Colonic mucosa (tissue), 4 donors: ENCODE results near the gene RASGRP1. TPM values are rescaled to one million over a fixed set of nuclear protein-coding genes. Genes with fewer than 3 reads are reported as not detected.

Experiments
- DNase-seq: peaks from one replicate; pipeline ENCODE4 v3.0.0-alpha.2; 2020
- H3K27ac ChIP-seq: fragments of 200-600 bp; one replicate; pipeline ENCODE4 v1.8.0; 2021
- H3K27me3 ChIP-seq: fragments of 200-600 bp; one replicate; pipeline ENCODE4 v1.8.0; 2021
- H3K36me3 ChIP-seq: fragments of 200-600 bp; one replicate; pipeline ENCODE4 v1.8.0; 2021
- H3K4me1 ChIP-seq: fragments of 200-600 bp; one replicate; pipeline ENCODE4 v1.8.0; 2021; ENCODE audit warnings: mild to moderate bottlenecking
- H3K4me3 ChIP-seq: fragments of 200-600 bp; one replicate; pipeline ENCODE4 v1.8.0; 2021
- H3K9ac ChIP-seq, 2 donors: one replicate each; pipeline ENCODE4 v1.7.0; 2013; ENCODE audit warnings: control low read depth in 2 of 2, low read depth in 2 of 2, low read length in 2 of 2
- H3K9me3 ChIP-seq: fragments of 200-600 bp; one replicate; pipeline ENCODE4 v1.8.0; 2021
- intact Hi-C: fragments of 100-400 bp; cut with DNase I; formaldehyde crosslinking; loops from one replicate; pipeline ENCODE4 v1.14.1; 2022
- total RNA-seq, 2 donors: library from RNA; stranded (reverse); fragmentation: NEBNext Ultra II Directional in 1 of 2; extraction: Animal tissue kit (Norgen Biotek cat#: 25700) in 1 of 2; gene quantifications; one replicate each; pipeline ENCODE4 v1.2.1, GENCODE V29; 2021
- TF ChIP-seq, protein P1 (sequence below): fragments of 200-600 bp; IDR thresholded peaks from one replicate; pipeline ENCODE4 v1.8.0; 2022; ENCODE audit warnings: antibody characterized with exemption, mild to moderate bottlenecking
- donor health status: healthy.
- donor health status: DM: no; HTN: no; CAD: no.
- donor health status: DM: no; HTN: no; CAD: no.

RASGRP1 gene
- total RNA-seq, result 1 to 10 TPM in 1 of 2 donors, under 1 TPM in 1; 0.96 to 1.5 TPM

DNA sequence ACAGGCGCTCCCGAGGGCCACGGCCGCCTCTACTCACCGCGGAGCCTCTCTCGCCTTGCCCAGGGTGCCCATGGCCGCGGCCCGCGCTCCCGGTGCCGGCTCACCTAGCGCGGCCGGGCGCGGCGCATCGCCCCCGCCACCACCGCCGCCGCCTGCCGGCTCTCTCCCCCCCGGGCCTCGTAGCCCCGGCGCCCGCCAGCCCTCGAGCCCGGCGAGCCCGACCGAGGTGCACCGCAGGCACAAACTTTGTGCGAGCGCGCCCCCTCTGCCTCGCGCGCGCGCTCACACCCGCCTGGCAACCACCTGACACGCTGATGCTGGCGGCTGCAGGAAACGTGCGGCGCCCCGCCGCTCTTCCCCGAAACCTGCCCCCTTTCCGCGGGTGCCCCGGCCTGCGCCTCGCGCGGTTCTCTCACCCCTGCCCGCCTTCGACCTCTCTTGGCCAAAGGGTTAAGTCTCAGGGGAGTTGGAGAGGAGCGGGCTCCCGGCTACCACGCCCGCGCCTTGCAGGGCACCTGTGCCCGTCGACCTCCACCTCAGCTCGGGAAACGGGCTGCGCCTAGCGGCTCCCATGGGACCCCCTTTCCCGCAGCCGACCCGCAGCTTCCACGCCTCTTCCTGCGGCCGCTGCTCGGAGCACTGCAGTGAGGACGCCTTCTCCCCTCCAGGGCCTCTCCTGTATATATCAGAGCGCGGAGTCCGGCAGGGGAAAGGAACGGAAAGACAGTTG, at the start of gene RASGRP1:
TSS of gene RASGRP1 (minus strand) at position 258 of the 730 bp plus-strand sequence. CDS start at position 72, 186 bp downstream.
- peak; percentile 75 for DNase-seq
- Histone ChIP-seq H3K27me3 (peaks cover 10% of the 10 kb centered on the region), H3K4me1 (no peaks in the 10 kb centered on the region), H3K9ac (peak within 1 kb of the TSS; percentile 3 to 58), H3K36me3 (no peaks in the 10 kb centered on the region), H3K4me3 (peak within 1 kb of the TSS; percentile 76), H3K9me3 (no peaks in the 10 kb centered on the region), H3K27ac (peak within 1 kb of the TSS; percentile 47)
- intact Hi-C loops, result loop anchor here (5.0 kb wide), 4 partner anchors 63 to 118 kb away; no protein-coding TSS in a partner anchor
- TF ChIP-seq, protein P1, sequence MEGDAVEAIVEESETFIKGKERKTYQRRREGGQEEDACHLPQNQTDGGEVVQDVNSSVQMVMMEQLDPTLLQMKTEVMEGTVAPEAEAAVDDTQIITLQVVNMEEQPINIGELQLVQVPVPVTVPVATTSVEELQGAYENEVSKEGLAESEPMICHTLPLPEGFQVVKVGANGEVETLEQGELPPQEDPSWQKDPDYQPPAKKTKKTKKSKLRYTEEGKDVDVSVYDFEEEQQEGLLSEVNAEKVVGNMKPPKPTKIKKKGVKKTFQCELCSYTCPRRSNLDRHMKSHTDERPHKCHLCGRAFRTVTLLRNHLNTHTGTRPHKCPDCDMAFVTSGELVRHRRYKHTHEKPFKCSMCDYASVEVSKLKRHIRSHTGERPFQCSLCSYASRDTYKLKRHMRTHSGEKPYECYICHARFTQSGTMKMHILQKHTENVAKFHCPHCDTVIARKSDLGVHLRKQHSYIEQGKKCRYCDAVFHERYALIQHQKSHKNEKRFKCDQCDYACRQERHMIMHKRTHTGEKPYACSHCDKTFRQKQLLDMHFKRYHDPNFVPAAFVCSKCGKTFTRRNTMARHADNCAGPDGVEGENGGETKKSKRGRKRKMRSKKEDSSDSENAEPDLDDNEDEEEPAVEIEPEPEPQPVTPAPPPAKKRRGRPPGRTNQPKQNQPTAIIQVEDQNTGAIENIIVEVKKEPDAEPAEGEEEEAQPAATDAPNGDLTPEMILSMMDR, result no peak

DNA sequence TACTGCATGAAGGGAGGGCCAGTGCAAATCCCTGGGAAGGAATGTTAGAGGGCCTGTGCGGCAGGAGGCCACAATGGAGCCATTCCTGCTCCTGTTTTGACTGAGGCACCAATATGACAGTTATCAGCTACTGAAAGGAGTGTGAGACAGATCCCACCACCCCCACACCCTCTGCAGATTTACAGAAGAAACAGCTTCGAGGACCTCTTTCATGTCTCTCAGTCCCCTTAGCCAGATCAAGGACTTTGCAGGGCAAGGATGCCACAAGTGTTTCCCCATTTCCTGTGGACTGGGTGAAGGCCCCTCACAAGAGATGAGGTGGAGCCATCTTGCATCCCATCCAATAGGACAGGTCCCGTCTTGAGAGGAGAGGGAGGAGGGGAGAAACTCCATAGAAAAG, 48.5 kb upstream of the RASGRP1 start:
- no peak overlapping the region for H3K4me3 ChIP-seq
- H3K27me3 ChIP-seq, result no peaks in the 10 kb centered on the region
- no peaks in the 10 kb centered on the region for H3K4me1 ChIP-seq
- no peaks in the 10 kb centered on the region for H3K36me3 ChIP-seq
- H3K9me3 ChIP-seq, result no peaks in the 10 kb centered on the region
- DNase-seq, result no peak
- intact Hi-C loops, result no loop called here
- H3K9ac ChIP-seq, result no peak overlapping the region
- TF ChIP-seq, protein P1, result no peak
- H3K27ac ChIP-seq, result no peak overlapping the region

- no peaks in the 10 kb centered on the region for H3K9me3 ChIP-seq
- TF ChIP-seq, protein P1, result no peak
- no peaks in the 10 kb centered on the region for H3K4me1 ChIP-seq
Measured at GRCh38 chr15:38612159-38612863, 47.7 kb upstream of the RASGRP1 start.

DNA sequence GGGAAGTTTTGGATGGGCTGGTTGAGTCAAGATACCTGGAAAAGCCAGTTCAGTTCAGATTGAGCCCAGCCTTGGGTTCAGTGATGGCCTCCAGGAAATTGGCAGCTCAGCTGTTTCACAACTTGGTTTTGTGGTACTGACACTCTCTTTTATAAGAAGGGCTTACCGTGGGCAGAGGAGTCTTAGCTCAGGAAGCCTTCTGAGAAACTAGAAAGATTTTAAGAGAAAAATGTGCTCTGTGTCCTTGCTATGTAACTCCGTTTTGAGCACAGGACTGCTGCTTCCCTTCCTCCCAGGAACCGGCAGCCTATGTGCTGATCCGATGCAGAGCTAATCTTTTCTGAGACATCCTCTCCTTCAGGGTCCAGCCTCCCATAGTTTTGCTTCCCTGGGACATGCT, 46.6 kb upstream of the RASGRP1 start:
- TF ChIP-seq, protein P1, result no peak
- DNase-seq, result no peak
- intact Hi-C loops, result no loop called here
- Histone ChIP-seq H3K36me3 (no peaks in the 10 kb centered on the region), H3K9me3 (no peaks in the 10 kb centered on the region), H3K9ac (no peak overlapping the region), H3K27ac (no peak overlapping the region), H3K27me3 (no peaks in the 10 kb centered on the region), H3K4me3 (no peak overlapping the region), H3K4me1 (no peaks in the 10 kb centered on the region)

More at GRCh38 chr15:38612159-38612863, 47.7 kb upstream of the RASGRP1 start:
- H3K27ac ChIP-seq, result no peak overlapping the region
- H3K36me3 ChIP-seq, result no peaks in the 10 kb centered on the region
- intact Hi-C loops, result no loop called here
- no peak overlapping the region for H3K9ac ChIP-seq
- no peaks in the 10 kb centered on the region for H3K27me3 ChIP-seq
- H3K4me3 ChIP-seq, result no peak overlapping the region
- DNase-seq, result no peak

GRCh38 chr15:38610748-38611147, 46.1 kb upstream of the RASGRP1 start:
- Histone ChIP-seq H3K36me3 (no peaks in the 10 kb centered on the region), H3K4me1 (no peaks in the 10 kb centered on the region), H3K4me3 (no peak overlapping the region), H3K27me3 (no peaks in the 10 kb centered on the region), H3K9me3 (no peaks in the 10 kb centered on the region), H3K9ac (no peak overlapping the region), H3K27ac (no peak overlapping the region)
- TF ChIP-seq, protein P1, result no peak
- no peak for DNase-seq
- intact Hi-C loops, result no loop called here
